Measurements from ENCODE around the gene CROT. TPM values are rescaled to one million over a fixed set of nuclear protein-coding genes. Genes with fewer than 3 reads are reported as not detected.

The CROT gene
- total RNA-seq, 1 donor from 2014 or later, result 53.4 TPM

GRCh38 chr7:87336136-87336535 is 9.3 kb upstream of the CROT start:
- no peaks in the 10 kb centered on the region for H4K20me1 ChIP-seq (ENCODE audit: low read depth)
- H3K4me1 Mint-ChIP-seq, result peaks cover 7% of the 10 kb centered on the region
- no peak overlapping the region for H3K27ac Mint-ChIP-seq
- H3K9ac ChIP-seq, result no peak overlapping the region
- no peak for TF ChIP-seq EZH2 (IDR thresholded peaks at IDR 0.05)
- TF ChIP-seq, protein P1, sequence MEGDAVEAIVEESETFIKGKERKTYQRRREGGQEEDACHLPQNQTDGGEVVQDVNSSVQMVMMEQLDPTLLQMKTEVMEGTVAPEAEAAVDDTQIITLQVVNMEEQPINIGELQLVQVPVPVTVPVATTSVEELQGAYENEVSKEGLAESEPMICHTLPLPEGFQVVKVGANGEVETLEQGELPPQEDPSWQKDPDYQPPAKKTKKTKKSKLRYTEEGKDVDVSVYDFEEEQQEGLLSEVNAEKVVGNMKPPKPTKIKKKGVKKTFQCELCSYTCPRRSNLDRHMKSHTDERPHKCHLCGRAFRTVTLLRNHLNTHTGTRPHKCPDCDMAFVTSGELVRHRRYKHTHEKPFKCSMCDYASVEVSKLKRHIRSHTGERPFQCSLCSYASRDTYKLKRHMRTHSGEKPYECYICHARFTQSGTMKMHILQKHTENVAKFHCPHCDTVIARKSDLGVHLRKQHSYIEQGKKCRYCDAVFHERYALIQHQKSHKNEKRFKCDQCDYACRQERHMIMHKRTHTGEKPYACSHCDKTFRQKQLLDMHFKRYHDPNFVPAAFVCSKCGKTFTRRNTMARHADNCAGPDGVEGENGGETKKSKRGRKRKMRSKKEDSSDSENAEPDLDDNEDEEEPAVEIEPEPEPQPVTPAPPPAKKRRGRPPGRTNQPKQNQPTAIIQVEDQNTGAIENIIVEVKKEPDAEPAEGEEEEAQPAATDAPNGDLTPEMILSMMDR (IDR thresholded peaks at IDR 0.05), result no peak
- TF ChIP-seq EZH2phosphoT487 (IDR thresholded peaks at IDR 0.05), result no peak
- H3K4me2 ChIP-seq, result no peak overlapping the region
- H3K4me3 ChIP-seq, result no peak overlapping the region
- no peaks in the 10 kb centered on the region for H3K27me3 Mint-ChIP-seq (ENCODE audit: insufficient read depth, low read depth)
- H3F3A ChIP-seq (ENCODE audit: low read depth), result no peaks in the 10 kb centered on the region
- peaks cover 13% of the 10 kb centered on the region for H3K9me3 ChIP-seq (ENCODE audit: low read depth)
- H3K27me3 ChIP-seq, result no peaks in the 10 kb centered on the region
- H3K79me2 ChIP-seq (ENCODE audit: low read depth), result no peaks in the 10 kb centered on the region
- H3K9me3 Mint-ChIP-seq, result peaks cover 14% of the 10 kb centered on the region
- H3K4me1 ChIP-seq, result no peaks in the 10 kb centered on the region
- peaks cover 26% of the 10 kb centered on the region for H3K36me3 Mint-ChIP-seq
- H2AFZ ChIP-seq (replicated peaks), result no peak overlapping the region
- no peak overlapping the region for H3K4me3 Mint-ChIP-seq
- no peak for DNase-seq (ENCODE audit: low spot score)
- H3K27ac ChIP-seq, result no peak overlapping the region
- H3K36me3 ChIP-seq, result peaks cover 7% of the 10 kb centered on the region

- Histone ChIP-seq H3K36me3 (peaks cover 7% of the 10 kb centered on the region), H3K27ac (no peak overlapping the region), H2AFZ (replicated peaks) (no peak overlapping the region), H3K4me3 (no peak overlapping the region), H3K79me2 (ENCODE audit: low read depth) (peaks cover under 1% of the 10 kb centered on the region), H3K9ac (no peak overlapping the region), H3K9me3 (ENCODE audit: low read depth) (peaks cover 13% of the 10 kb centered on the region), H3F3A (ENCODE audit: low read depth) (no peaks in the 10 kb centered on the region), H4K20me1 (ENCODE audit: low read depth) (no peaks in the 10 kb centered on the region), H3K4me1 (no peaks in the 10 kb centered on the region), H3K4me2 (no peak overlapping the region), H3K27me3 (no peaks in the 10 kb centered on the region)
- TF ChIP-seq, protein P1 (IDR thresholded peaks at IDR 0.05), result no peak
- TF ChIP-seq EZH2phosphoT487 (IDR thresholded peaks at IDR 0.05), result no peak
- no peak for TF ChIP-seq EZH2 (IDR thresholded peaks at IDR 0.05)
- H3K27me3 Mint-ChIP-seq (ENCODE audit: insufficient read depth, low read depth), result no peaks in the 10 kb centered on the region
- H3K36me3 Mint-ChIP-seq, result peaks cover 30% of the 10 kb centered on the region
- H3K4me1 Mint-ChIP-seq, result peaks cover 7% of the 10 kb centered on the region
- peaks cover 14% of the 10 kb centered on the region for H3K9me3 Mint-ChIP-seq
- DNase-seq (ENCODE audit: low spot score), result no peak
- no peak overlapping the region for H3K27ac Mint-ChIP-seq
- H3K4me3 Mint-ChIP-seq, result no peak overlapping the region
Observed at GRCh38 chr7:87337331-87337730, 8.1 kb upstream of the CROT start.

GRCh38 chr7:87339373-87339897 is 6.0 kb upstream of the CROT start:
- Mint-ChIP-seq H3K36me3 (peaks cover 22% of the 10 kb centered on the region), H3K27ac (no peak overlapping the region), H3K27me3 (ENCODE audit: insufficient read depth, low read depth) (no peaks in the 10 kb centered on the region), H3K4me3 (no peak overlapping the region), H3K9me3 (peaks cover 8% of the 10 kb centered on the region), H3K4me1 (peaks cover 18% of the 10 kb centered on the region)
- TF ChIP-seq EZH2 (IDR thresholded peaks at IDR 0.05) (no peak), EZH2phosphoT487 (IDR thresholded peaks at IDR 0.05) (no peak)
- TF ChIP-seq, protein P1 (IDR thresholded peaks at IDR 0.05), result no peak
- Histone ChIP-seq H3K9ac (no peak overlapping the region), H4K20me1 (ENCODE audit: low read depth) (no peaks in the 10 kb centered on the region), H3K36me3 (peaks cover 3% of the 10 kb centered on the region), H3K27ac (no peak overlapping the region), H3K27me3 (no peaks in the 10 kb centered on the region), H3F3A (ENCODE audit: low read depth) (peaks cover 4% of the 10 kb centered on the region), H3K4me3 (no peak overlapping the region), H3K9me3 (ENCODE audit: low read depth) (peaks cover under 1% of the 10 kb centered on the region), H2AFZ (replicated peaks) (no peak overlapping the region), H3K4me1 (peaks cover 17% of the 10 kb centered on the region), H3K79me2 (ENCODE audit: low read depth) (peaks cover 22% of the 10 kb centered on the region), H3K4me2 (no peak overlapping the region)
- no peak for DNase-seq (ENCODE audit: low spot score)

Measured in neural progenitor cell (in vitro differentiated cells).